GM18873 (cell line): Measurements from ENCODE around the gene EHF.

Experiments used
- ATAC-seq: cut with Tn5 transposase; IDR thresholded peaks from one replicate; pipeline ENCODE4 v1.9.1; 2021; ENCODE audit warnings: mild to moderate bottlenecking, moderate library complexity, moderate number of reproducible peaks; ENCODE audit not compliant: unreplicated experiment, low FRiP score

The EHF gene

GRCh38 chr11:34642001-34642554 is 21.2 kb downstream of the EHF start:
- no peak for ATAC-seq

DNA sequence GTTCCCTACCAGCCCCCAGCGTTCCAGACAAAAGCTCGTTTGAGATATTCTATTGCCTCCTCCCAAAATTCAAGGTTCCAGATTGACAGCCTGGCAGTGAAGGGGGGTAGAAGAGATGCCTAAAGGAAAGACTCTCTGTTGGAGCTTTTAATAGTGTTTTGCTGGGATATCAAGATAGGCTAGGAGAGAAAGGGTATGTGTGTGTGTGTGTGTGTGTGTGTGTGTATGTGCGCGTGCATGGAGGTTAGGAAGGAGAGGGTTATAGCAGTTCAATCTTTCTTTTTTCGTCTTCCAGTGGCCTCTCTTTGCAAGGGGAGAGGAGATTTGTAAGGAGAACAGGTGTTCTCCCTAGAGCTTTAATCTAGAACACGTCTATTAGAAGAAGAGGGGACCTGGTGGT is 22.0 kb downstream of the EHF start:
- ATAC-seq, result no peak

- ATAC-seq, result no peak
These were observed 22.4 kb downstream of the EHF start for GRCh38 chr11:34643311-34643710.

GRCh38 chr11:34643846-34644245 is 23.0 kb downstream of the EHF start:
- ATAC-seq, result no peak

DNA sequence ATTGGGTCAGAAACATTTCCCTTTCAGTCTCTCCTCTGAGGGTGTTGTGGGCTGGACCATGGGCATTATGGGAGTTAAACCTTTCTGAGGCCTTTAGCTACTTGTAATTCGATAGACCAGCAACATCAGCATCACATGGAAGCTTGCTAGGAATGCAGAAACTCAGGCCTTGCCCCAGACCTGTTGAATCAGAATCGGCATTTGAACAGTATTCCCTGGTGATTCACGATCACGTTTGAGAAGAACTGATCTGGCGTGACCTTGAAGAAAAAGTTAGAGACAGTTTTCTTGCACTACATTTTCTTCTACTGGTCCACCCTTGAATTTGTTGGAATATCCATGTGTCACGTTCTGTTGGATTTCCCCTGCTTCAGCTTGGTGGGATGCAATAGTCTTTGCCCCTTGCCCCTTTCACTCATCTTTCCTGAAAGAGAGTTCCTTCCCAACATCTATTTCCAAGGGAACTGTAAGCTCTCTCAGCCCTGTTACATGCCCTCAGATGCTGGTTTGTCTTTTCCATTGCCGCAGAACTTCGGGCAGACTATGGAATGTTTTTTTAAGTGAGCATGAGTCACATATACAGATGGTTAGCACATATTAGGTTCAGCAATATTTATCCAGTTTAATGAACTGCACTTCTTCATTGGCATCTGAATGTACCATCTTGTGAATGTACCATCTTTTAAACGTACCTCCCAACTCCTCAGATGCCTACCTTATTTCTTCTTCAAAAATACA is 23.9 kb downstream of the EHF start:
- ATAC-seq, result no peak

DNA sequence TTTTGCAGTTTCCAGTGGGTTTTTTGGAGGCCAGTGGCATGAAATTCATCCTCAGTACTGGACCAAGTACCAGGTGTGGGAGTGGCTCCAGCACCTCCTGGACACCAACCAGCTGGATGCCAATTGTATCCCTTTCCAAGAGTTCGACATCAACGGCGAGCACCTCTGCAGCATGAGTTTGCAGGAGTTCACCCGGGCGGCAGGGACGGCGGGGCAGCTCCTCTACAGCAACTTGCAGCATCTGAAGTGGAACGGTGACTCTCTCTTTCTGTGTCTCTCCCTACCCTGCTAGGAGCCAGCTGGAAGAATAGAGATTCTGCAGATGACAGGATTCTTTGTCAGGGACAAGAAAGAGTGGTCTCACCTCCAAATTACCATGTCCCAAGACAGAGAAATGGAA is 25.5 kb downstream of the EHF start:
- ATAC-seq, result no peak

DNA sequence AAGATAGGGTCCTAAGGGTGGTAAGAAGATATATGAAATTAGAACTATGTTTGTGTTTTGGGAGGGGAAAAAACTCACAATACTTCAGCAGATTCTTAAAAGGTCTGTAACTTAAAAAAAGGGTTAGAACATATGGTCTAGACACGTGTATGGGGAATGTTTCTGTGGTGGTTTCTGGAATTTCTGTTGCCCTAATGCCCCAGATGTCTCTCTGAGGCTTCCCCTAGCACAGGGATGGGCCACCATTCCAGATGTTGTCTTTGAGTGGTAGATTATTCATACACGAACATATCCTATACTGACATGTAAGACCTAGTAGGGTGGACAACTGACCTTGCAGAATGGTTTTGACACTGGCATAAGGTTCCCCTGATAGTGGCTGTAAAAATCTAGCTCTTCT is 26.2 kb downstream of the EHF start:
- ATAC-seq, result no peak

DNA sequence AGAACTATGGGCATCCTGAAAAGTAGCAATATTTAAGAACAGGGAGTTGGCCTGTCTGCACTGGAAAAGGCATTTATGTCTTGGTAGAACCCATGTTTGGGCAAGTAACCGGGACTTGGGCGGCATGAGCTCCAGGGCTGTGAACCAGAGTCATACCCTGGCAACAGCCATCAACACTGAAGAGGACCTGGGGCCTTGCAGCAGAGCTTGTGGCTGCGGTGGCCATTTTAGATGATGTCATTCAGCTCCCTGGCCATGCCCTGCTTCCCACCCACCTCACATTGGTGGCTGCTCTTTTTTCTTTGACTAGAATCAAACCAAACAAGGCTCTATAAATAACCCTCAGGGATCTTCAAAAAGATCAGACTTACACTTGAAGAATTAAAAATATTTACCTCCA is 26.6 kb downstream of the EHF start:
- no peak for ATAC-seq

GRCh38 chr11:34648036-34648435 is 27.1 kb downstream of the EHF start:
- no peak for ATAC-seq

- ATAC-seq, result no peak
These were observed 28.7 kb downstream of the EHF start for GRCh38 chr11:34649597-34649996.

DNA sequence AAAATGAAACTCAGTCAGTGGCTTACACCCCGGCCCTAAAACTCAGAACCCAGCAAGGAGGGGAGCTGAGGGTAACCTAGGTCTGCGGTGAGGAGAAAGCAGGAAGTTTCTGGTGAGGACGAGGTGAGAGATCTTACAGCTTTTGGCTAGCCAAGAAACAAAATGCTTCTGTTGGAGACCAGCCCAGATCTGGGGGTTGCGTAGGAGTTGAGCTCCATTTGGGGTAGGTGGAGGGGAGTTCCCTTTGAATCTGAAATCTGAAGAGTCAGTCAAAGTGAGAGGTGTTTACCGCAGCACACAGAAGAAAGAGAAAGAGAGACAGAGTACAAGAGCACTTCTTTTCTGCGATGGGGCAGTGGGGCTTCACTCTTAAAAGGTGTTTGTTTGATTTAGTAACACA is 29.6 kb downstream of the EHF start:
- peak; percentile 94 for ATAC-seq

DNA sequence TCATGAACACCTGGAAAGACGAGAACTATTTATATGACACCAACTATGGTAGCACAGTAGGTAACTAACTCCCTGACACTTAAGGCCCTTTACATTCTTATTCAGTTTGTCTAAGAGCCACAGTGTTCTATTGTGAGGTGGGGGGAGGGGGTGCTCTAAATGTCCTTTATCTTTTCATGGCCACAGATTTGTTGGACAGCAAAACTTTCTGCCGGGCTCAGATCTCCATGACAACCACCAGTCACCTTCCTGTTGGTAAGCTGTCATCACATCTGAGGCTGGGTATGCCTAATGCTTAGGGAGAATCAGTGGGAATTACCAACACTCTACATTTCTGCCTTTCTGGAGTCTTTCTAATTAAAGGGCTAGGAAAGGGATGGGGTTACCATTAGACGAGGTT is 30.7 kb downstream of the EHF start:
- no peak for ATAC-seq

- no peak for ATAC-seq
These were observed 31.5 kb downstream of the EHF start for GRCh38 chr11:34652191-34652973.

GRCh38 chr11:34653031-34653430 is 32.1 kb downstream of the EHF start:
- ATAC-seq, result no peak

DNA sequence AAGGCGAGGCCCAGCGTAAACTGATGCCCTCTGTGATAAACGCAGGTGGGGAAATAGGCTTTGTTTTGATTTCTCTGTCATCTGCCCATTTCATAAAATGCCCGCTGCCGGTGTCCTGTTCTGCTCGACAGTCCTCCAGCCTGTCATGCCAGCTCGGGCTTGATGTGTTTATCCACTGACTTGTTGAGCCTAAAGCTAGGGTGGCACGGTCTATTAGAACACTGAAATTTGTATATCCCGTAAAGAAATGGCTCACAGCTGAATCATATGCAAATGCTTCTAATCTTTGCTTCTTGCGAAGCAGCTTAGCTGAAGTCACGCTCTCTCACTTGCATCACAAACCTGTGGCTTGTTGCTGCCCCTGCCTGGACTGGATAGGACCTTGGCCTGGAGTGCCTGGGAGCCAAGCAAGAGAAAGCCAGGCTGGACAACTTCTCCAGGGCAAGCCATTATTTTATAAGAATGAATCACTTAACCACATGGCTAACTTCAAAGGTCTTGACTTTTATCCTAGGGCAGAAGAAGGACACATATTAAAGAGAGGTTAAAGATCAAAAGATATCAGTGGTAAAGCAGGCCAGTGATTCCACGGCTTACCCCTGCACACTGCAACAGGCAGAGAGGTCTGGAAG is 33.1 kb downstream of the EHF start:
- no peak for ATAC-seq

DNA sequence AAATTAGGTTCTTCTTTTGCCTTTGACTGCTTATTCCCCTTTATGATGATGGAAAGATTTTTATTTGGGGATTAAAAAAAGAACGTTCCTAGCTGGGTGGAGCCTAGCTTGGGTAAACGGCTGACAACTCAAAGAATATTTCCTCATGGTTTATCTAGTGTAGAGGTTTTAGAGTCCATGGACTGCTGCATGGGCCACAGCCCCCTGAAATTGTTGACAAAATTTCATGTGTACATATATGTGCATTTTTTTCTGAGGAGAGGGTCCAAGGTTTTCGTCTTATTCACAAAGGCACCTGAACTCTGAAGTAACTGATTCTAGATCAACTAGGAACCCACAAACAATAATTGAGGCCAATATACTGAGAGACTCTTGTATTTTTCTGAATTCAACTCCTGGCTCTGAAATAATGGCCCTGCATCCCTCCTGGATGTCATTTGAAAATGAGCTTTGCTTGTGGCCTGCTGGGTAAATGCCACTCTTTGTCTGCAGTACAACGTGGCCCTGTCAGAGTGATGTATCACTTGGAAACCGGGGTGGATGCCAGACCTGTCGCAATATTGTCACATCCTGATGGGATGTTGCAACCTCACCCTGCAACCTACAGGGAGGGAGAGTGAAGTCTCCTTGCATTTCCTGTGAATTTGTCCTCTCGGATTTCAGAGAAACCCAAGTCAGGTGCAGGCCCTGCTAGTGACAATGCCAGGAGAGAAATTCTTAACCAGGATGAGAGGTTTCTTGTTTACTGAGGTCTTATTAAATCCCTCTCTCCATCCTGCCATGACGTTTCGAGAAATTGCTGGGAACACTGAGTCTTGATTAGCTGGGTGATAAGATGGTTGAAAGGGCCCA is 33.8 kb downstream of the EHF start:
- no peak for ATAC-seq

- ATAC-seq, result no peak
These were observed 34.6 kb downstream of the EHF start for GRCh38 chr11:34655335-34656008.

GRCh38 chr11:34656062-34656720 is 35.3 kb downstream of the EHF start:
- no peak for ATAC-seq
